KMS-11 (cell line): ENCODE measurements around the gene ADAMTSL2.

Source experiments
- H2AFZ ChIP-seq: fragments of 200-600 bp; sonication (generic); 2 replicates; pipeline ENCODE4 v1.6.1; 2016; ENCODE audit warnings: antibody characterized with exemption, mixed run types, low read depth
- H3K27ac ChIP-seq: fragments of 200-600 bp; sonication (generic); 2 replicates; pipeline ENCODE4 v1.6.1; 2016; ENCODE audit warnings: mild to moderate bottlenecking, mixed run types
- H3K27me3 ChIP-seq: fragments of 200-600 bp; sonication (generic); 2 replicates; pipeline ENCODE4 v1.6.1; 2017; ENCODE audit warnings: mild to moderate bottlenecking, low read depth, mixed run types, moderate library complexity; ENCODE audit not compliant: insufficient read depth
- H3K36me3 ChIP-seq: fragments of 200-600 bp; sonication (generic); 2 replicates; pipeline ENCODE4 v1.6.1; 2017; ENCODE audit warnings: mild to moderate bottlenecking, mixed run types; ENCODE audit not compliant: insufficient read depth
- H3K4me1 ChIP-seq: fragments of 200-600 bp; sonication (generic); 2 replicates; pipeline ENCODE4 v1.6.1; 2016; ENCODE audit warnings: mild to moderate bottlenecking, low read depth, mixed run types; ENCODE audit not compliant: poor library complexity, severe bottlenecking
- H3K4me2 ChIP-seq: fragments of 200-600 bp; sonication (generic); 2 replicates; pipeline ENCODE4 v1.7.0; 2016; ENCODE audit warnings: mild to moderate bottlenecking, mixed run types
- H3K4me3 ChIP-seq: fragments of 200-600 bp; sonication (generic); IDR thresholded peaks from 2 replicates; pipeline ENCODE4 v1.6.1; 2017; ENCODE audit warnings: low read depth, low read length, mixed read lengths; ENCODE audit not compliant: insufficient read depth
- H3K79me2 ChIP-seq: fragments of 200-600 bp; sonication (generic); 2 replicates; pipeline ENCODE4 v1.6.1; 2016; ENCODE audit warnings: low read depth, mixed run types; ENCODE audit not compliant: insufficient read depth
- H3K9ac ChIP-seq: fragments of 200-600 bp; sonication (generic); 2 replicates; pipeline ENCODE4 v1.6.1; 2016; ENCODE audit warnings: mild to moderate bottlenecking, mixed run types
- H4K20me1 ChIP-seq: fragments of 200-600 bp; sonication (generic); 2 replicates; pipeline ENCODE4 v1.6.1; 2016; ENCODE audit warnings: mild to moderate bottlenecking, mixed run types; ENCODE audit not compliant: insufficient read depth
- CTCF ChIP-seq: fragments of 200-600 bp; sonication (generic); conservative IDR thresholded peaks from 2 replicates; pipeline ENCODE4 v1.6.1; 2017; ENCODE audit warnings: low read depth, mild to moderate bottlenecking, antibody characterized with exemption, low read length, moderate library complexity, mixed read lengths

Gene ADAMTSL2

GRCh38 chr9:133593587-133594253 is 59.2 kb downstream of the ADAMTSL2 start:
- H3K4me1 ChIP-seq = no peaks in the 10 kb centered on the region
- H3K27me3 ChIP-seq = peaks cover 29% of the 10 kb centered on the region
- H3K27ac ChIP-seq = no peak overlapping the region
- no peak overlapping the region for H3K4me3 ChIP-seq
- H3K9ac ChIP-seq = no peak overlapping the region
- H2AFZ ChIP-seq = no peak overlapping the region
- no peaks in the 10 kb centered on the region for H3K36me3 ChIP-seq
- TF ChIP-seq CTCF = no peak
- H4K20me1 ChIP-seq = no peaks in the 10 kb centered on the region
- no peaks in the 10 kb centered on the region for H3K79me2 ChIP-seq
- no peak overlapping the region for H3K4me2 ChIP-seq

GRCh38 chr9:133594310-133594709 is 59.8 kb downstream of the ADAMTSL2 start:
- no peaks in the 10 kb centered on the region for H3K36me3 ChIP-seq
- H2AFZ ChIP-seq = no peak overlapping the region
- no peak overlapping the region for H3K4me3 ChIP-seq
- H3K27ac ChIP-seq = no peak overlapping the region
- H3K27me3 ChIP-seq = peaks cover 29% of the 10 kb centered on the region
- H3K4me2 ChIP-seq = no peak overlapping the region
- no peaks in the 10 kb centered on the region for H4K20me1 ChIP-seq
- no peak overlapping the region for H3K9ac ChIP-seq
- no peaks in the 10 kb centered on the region for H3K79me2 ChIP-seq
- no peaks in the 10 kb centered on the region for H3K4me1 ChIP-seq
- TF ChIP-seq CTCF = no peak

- Histone ChIP-seq H3K79me2 (no peaks in the 10 kb centered on the region), H3K27me3 (peaks cover 22% of the 10 kb centered on the region; the same call in 1 of the 2 replicates), H3K4me1 (no peaks in the 10 kb centered on the region), H3K36me3 (no peaks in the 10 kb centered on the region), H3K4me2 (no peak overlapping the region), H3K27ac (no peak overlapping the region), H2AFZ (no peak overlapping the region), H3K9ac (no peak overlapping the region), H3K4me3 (no peak overlapping the region), H4K20me1 (no peaks in the 10 kb centered on the region)
- no peak for TF ChIP-seq CTCF
These were observed 61.4 kb downstream of the ADAMTSL2 start for GRCh38 chr9:133595910-133596309.

- H3K27me3 ChIP-seq = peaks cover 26% of the 10 kb centered on the region; the same call in 1 of the 2 replicates
- no peaks in the 10 kb centered on the region for H3K4me1 ChIP-seq
- TF ChIP-seq CTCF = no peak
These were observed 62.9 kb downstream of the ADAMTSL2 start for GRCh38 chr9:133597316-133597957.

More at GRCh38 chr9:133597316-133597957, 62.9 kb downstream of the ADAMTSL2 start:
- Histone ChIP-seq H3K79me2 (no peaks in the 10 kb centered on the region), H3K4me3 (no peak overlapping the region), H2AFZ (no peak overlapping the region), H3K27ac (no peak overlapping the region), H3K4me2 (no peak overlapping the region), H4K20me1 (no peaks in the 10 kb centered on the region), H3K9ac (no peak overlapping the region), H3K36me3 (no peaks in the 10 kb centered on the region)
